Peyer's patch (tissue), 4 donors: Measurements from ENCODE around the gene SDR39U1. TPM values are rescaled to one million over a fixed set of nuclear protein-coding genes. Genes with fewer than 3 reads are reported as not detected.

Experiments used
- DNase-seq, 3 donors: peaks; one replicate each; pipeline ENCODE4 v3.0.0-alpha.2; 2017 to 2019
- H3K27ac ChIP-seq, 4 donors: fragments of 200-600 bp; sonication (generic); one replicate each; pipeline ENCODE4 v1.5.1; 2016 to 2019
- H3K27me3 ChIP-seq, 2 donors: fragments of 200-600 bp; sonication (generic); one replicate each; pipeline ENCODE4 v1.5.1; 2019
- H3K36me3 ChIP-seq, 3 donors: fragments of 200-600 bp; sonication (generic); one replicate each; pipeline ENCODE4 v1.5.1; 2016 to 2019
- H3K4me1 ChIP-seq, 4 donors: fragments of 200-600 bp; sonication (generic); one replicate each; pipeline ENCODE4 v1.5.1; 2016 to 2019
- H3K4me3 ChIP-seq, 4 donors: fragments of 200-600 bp; sonication (generic); 1 replicate in 3 of 4; 2 replicates in 1 of 4; pipeline ENCODE4 v1.5.1; 2016 to 2019; ENCODE audit warnings: mild to moderate bottlenecking in 1 of 4
- H3K9me3 ChIP-seq, 4 donors: fragments of 200-600 bp; sonication (generic); one replicate each; pipeline ENCODE4 v1.5.1; 2016 to 2019; ENCODE audit warnings: mild to moderate bottlenecking in 1 of 4
- POLR2A ChIP-seq, 2 donors: fragments of 450-650 bp; IDR thresholded peaks; one replicate each; pipeline ENCODE4 v1.5.1; 2017; ENCODE audit warnings: antibody characterized with exemption in 2 of 2, mild to moderate bottlenecking in 2 of 2, moderate library complexity in 2 of 2
- total RNA-seq, 4 donors: library from RNA; depleted of rRNA; stranded (reverse); fragments of >200 nt; gene quantifications; one replicate each; pipeline ENCODE4 v1.1.0, GENCODE V29; 2016
- TF ChIP-seq, protein P1 (sequence below), 6 experiments: fragments of 450-650 bp in 4 of 6; fragments of 200-600 bp in 2 of 6; sonication (generic) in 1 of 6; IDR thresholded peaks; one replicate each; pipeline ENCODE4 v1.5.1; 2017 to 2019; ENCODE audit warnings: antibody characterized with exemption in 6 of 6, mild to moderate bottlenecking in 3 of 6, moderate library complexity in 1 of 6

Gene SDR39U1
- total RNA-seq, 4 donors from 2014 or later: 25.7 to 98.2 (median 48.9) TPM

DNA sequence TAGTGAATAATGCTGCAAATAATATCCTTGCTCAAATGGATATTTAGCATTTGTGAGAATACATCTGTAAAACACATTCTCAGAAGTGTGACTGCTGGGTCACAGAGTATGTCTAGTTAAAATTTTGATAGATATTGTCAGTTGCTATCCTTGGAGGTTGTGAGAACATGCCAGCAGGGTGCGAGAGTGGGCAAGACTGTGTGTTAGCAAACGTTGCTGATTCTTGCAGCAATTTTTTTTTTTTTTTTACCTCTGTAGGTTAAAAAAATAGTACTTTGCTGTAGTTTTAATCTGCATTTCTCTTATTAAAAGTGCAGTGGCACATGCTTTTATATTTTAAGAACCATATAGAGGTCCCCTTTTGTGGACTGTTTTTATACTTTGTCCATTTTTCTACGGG is 48.3 kb downstream of the SDR39U1 start:
- no peak for TF ChIP-seq POLR2A (IDR thresholded peaks at IDR 0.05)
- TF ChIP-seq, protein P1, sequence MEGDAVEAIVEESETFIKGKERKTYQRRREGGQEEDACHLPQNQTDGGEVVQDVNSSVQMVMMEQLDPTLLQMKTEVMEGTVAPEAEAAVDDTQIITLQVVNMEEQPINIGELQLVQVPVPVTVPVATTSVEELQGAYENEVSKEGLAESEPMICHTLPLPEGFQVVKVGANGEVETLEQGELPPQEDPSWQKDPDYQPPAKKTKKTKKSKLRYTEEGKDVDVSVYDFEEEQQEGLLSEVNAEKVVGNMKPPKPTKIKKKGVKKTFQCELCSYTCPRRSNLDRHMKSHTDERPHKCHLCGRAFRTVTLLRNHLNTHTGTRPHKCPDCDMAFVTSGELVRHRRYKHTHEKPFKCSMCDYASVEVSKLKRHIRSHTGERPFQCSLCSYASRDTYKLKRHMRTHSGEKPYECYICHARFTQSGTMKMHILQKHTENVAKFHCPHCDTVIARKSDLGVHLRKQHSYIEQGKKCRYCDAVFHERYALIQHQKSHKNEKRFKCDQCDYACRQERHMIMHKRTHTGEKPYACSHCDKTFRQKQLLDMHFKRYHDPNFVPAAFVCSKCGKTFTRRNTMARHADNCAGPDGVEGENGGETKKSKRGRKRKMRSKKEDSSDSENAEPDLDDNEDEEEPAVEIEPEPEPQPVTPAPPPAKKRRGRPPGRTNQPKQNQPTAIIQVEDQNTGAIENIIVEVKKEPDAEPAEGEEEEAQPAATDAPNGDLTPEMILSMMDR (IDR thresholded peaks at IDR 0.05): no peak
- Histone ChIP-seq H3K4me1 (peaks cover 0 to 12% (median 3%) of the 10 kb centered on the region in 4 donors), H3K27ac (no peak overlapping the region), H3K27me3 (no peaks in the 10 kb centered on the region), H3K36me3 (no peaks in the 10 kb centered on the region), H3K9me3 (no peaks in the 10 kb centered on the region), H3K4me3 (no peak overlapping the region)
- DNase-seq: no peak

DNA sequence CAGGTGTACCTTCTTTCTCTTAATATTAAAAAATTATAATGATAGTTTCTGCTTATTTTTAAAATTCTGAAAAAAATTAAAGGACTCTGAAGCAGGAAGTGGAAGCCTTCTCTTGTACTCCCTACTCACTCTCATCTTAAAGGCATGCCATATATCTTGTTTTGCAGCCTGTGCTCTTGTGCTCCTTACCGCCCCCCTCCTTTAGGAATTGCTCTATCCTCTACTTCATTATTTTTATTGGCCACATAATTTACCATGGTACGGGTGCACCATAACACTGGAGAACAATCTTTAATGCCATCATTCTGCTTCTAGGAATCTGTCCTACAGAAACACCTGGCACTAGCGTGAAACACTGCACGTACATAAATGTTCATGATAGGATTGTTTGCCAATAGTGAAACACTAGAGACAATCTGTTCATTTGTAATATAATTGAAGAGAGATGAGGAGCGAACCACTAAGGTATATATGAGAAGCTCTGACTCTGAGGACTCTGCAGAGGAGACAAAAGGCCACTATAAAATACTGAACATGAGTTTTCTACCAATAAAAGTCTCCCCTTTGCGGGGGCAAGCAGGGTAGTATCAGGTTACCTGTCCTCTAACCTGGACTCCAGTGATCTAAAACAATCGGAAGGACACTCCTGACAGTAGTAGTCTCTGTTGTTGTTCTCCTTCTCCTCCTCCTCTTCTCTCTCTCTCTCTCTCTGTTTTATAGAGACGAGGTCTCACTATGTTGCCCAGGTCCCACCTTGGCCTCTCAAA is 50.1 kb downstream of the SDR39U1 start:
- no peak for DNase-seq
- Histone ChIP-seq H3K9me3 (no peaks in the 10 kb centered on the region), H3K27me3 (no peaks in the 10 kb centered on the region), H3K4me3 (no peak overlapping the region), H3K4me1 (no peaks in the 10 kb centered on the region), H3K27ac (no peak overlapping the region), H3K36me3 (no peaks in the 10 kb centered on the region)
- TF ChIP-seq, protein P1 (IDR thresholded peaks at IDR 0.05): peak in 1 of 6 experiments; percentile 20
- no peak for TF ChIP-seq POLR2A (IDR thresholded peaks at IDR 0.05)

- Histone ChIP-seq H3K27me3 (no peaks in the 10 kb centered on the region), H3K4me3 (no peak overlapping the region), H3K27ac (no peak overlapping the region), H3K9me3 (no peaks in the 10 kb centered on the region), H3K4me1 (no peaks in the 10 kb centered on the region), H3K36me3 (no peaks in the 10 kb centered on the region)
- TF ChIP-seq, protein P1 (IDR thresholded peaks at IDR 0.05): no peak
- TF ChIP-seq POLR2A (IDR thresholded peaks at IDR 0.05): no peak
- no peak for DNase-seq
Measured at GRCh38 chr14:24390701-24391468, 51.7 kb downstream of the SDR39U1 start.

Other genes with a start within 250 kb of the SDR39U1 start
- gene TM9SF1, start 247.3 kb downstream of the SDR39U1 start, total RNA-seq: 10 to 100 TPM; 22.3 to 80.7 (median 49.8) TPM
- gene TSSK4, start 237.1 kb downstream of the SDR39U1 start, total RNA-seq: 1 to 10 TPM in 1 of 4 donors, under 1 TPM in 1, not detected in 2; 0.70 to 1.2 TPM
- 100 to 1,000 TPM in 1 of 4 donors, 10 to 100 TPM in 3; 31.4 to 190 (median 54.3) TPM for gene CHMP4A, start 229.3 kb downstream of the SDR39U1 start, total RNA-seq
- 10 to 100 TPM in 2 of 4 donors, 1 to 10 TPM in 2; 7.4 to 17.5 (median 10.5) TPM for gene MDP1, start 226.7 kb downstream of the SDR39U1 start, total RNA-seq
- gene NEDD8, start 210.4 kb downstream of the SDR39U1 start, total RNA-seq: 10 to 100 TPM; 44.1 to 77.6 (median 67.9) TPM
- gene GMPR2, start 209.8 kb downstream of the SDR39U1 start, total RNA-seq: 10 to 100 TPM; 52.7 to 59.4 (median 55.3) TPM
- 10 to 100 TPM; 26.4 to 39.6 (median 36.9) TPM for gene TINF2, start 200.2 kb downstream of the SDR39U1 start, total RNA-seq
- 10 to 100 TPM in 1 of 4 donors, 1 to 10 TPM in 3; 1.2 to 11.3 (median 5.9) TPM for gene TGM1, start 179.6 kb downstream of the SDR39U1 start, total RNA-seq
- 10 to 100 TPM; 57.3 to 84.6 (median 77.6) TPM for gene RABGGTA, start 171.2 kb downstream of the SDR39U1 start, total RNA-seq
- gene DHRS1, start 143.0 kb downstream of the SDR39U1 start, total RNA-seq: 100 to 1,000 TPM in 1 of 4 donors, 10 to 100 TPM in 3; 51.2 to 130 (median 67.1) TPM
- 10 to 100 TPM; 14.5 to 30.0 (median 22.4) TPM for gene NOP9, start 142.9 kb downstream of the SDR39U1 start, total RNA-seq
- 100 to 1,000 TPM in 2 of 4 donors, 10 to 100 TPM in 2; 22.3 to 184 (median 136) TPM for gene CIDEB, start 134.8 kb downstream of the SDR39U1 start, total RNA-seq
- 10 to 100 TPM in 2 of 4 donors, 1 to 10 TPM in 2; 7.7 to 37.2 (median 12.2) TPM for gene LTB4R2, start 132.6 kb downstream of the SDR39U1 start, total RNA-seq
- 10 to 100 TPM in 2 of 4 donors, 1 to 10 TPM in 2; 5.1 to 28.5 (median 10.1) TPM for gene LTB4R, start 131.3 kb downstream of the SDR39U1 start, total RNA-seq
- 10 to 100 TPM; 12.1 to 53.6 (median 26.9) TPM for gene ADCY4, start 107.7 kb downstream of the SDR39U1 start, total RNA-seq
- gene RIPK3, start 102.8 kb downstream of the SDR39U1 start, total RNA-seq: 10 to 100 TPM; 45.2 to 72.0 (median 64.0) TPM
- gene NFATC4, start 74.6 kb downstream of the SDR39U1 start, total RNA-seq: 10 to 100 TPM in 3 of 4 donors, 1 to 10 TPM in 1; 6.5 to 52.0 (median 21.5) TPM
- 10 to 100 TPM in 2 of 4 donors, 1 to 10 TPM in 2; 3.2 to 15.5 (median 10.3) TPM for gene NYNRIN, start 43.8 kb downstream of the SDR39U1 start, total RNA-seq
- 1 to 10 TPM in 1 of 4 donors, under 1 TPM in 1, not detected in 2; 0.94 to 4.3 TPM for gene CBLN3, start 13.1 kb downstream of the SDR39U1 start, total RNA-seq
- gene KHNYN, start 12.8 kb downstream of the SDR39U1 start, total RNA-seq: 100 to 1,000 TPM in 2 of 4 donors, 10 to 100 TPM in 2; 80.9 to 129 (median 113) TPM
- not detected for gene CMA1, start 65.5 kb upstream of the SDR39U1 start, total RNA-seq
- 1 to 10 TPM in 1 of 4 donors, not detected in 3; 2.0 TPM for gene CTSG, start 133.5 kb upstream of the SDR39U1 start, total RNA-seq
- 1 to 10 TPM in 1 of 4 donors, not detected in 3; 1.2 TPM for gene GZMH, start 166.9 kb upstream of the SDR39U1 start, total RNA-seq
- gene GZMB, start 191.4 kb upstream of the SDR39U1 start, total RNA-seq: 1 to 10 TPM in 2 of 4 donors, not detected in 2; 1.1 to 1.9 TPM